HepG2 (cell line): ENCODE data around the gene RIPOR3. TPM values are rescaled to one million over a fixed set of nuclear protein-coding genes. Genes with fewer than 3 reads are reported as not detected.
A peak's percentile ranks its signal among the peaks of the same experiment; 100 is the strongest.

Source experiments
- DRAP1 ChIP-seq: IDR thresholded peaks from 2 replicates; pipeline ENCODE4 v1.6.1; 2016; ENCODE audit warnings: missing genetic modification reagents, missing compliant biosample characterization
- EED ChIP-seq: sonication (generic); formaldehyde crosslinking; IDR thresholded peaks from 2 replicates; pipeline ENCODE4 v1.5.0; 2020; ENCODE audit warnings: mild to moderate bottlenecking, missing genetic modification reagents
- GRHL1 ChIP-seq: sonication (generic); formaldehyde crosslinking; conservative IDR thresholded peaks from 2 replicates; pipeline ENCODE4 v1.8.0; 2022; ENCODE audit warnings: missing genetic modification reagents
- JUN ChIP-seq: sonication (generic); formaldehyde crosslinking; IDR thresholded peaks from 2 replicates; pipeline ENCODE4 v1.4.0; 2020; ENCODE audit warnings: mild to moderate bottlenecking, missing genetic modification reagents
- MYC ChIP-seq: sonication (generic); formaldehyde crosslinking; IDR thresholded peaks from 2 replicates; pipeline ENCODE4 v1.9.0; 2021; ENCODE audit warnings: missing genetic modification reagents, borderline replicate concordance
- SMYD3 ChIP-seq: sonication (generic); formaldehyde crosslinking; IDR thresholded peaks from 2 replicates; pipeline ENCODE4 v1.8.1; 2023; ENCODE audit warnings: mild to moderate bottlenecking, missing genetic modification reagents
- TFE3 ChIP-seq: IDR thresholded peaks from 2 replicates; pipeline ENCODE4 v1.6.1; 2016
- YY1 ChIP-seq: IDR thresholded peaks from 2 replicates; pipeline ENCODE4 v1.6.1; 2011; ENCODE audit warnings: low read length, low read depth, moderate library complexity, mild to moderate bottlenecking; ENCODE audit not compliant: insufficient read depth, insufficient replicate concordance
- ZBTB7B ChIP-seq: sonication (generic); formaldehyde crosslinking; IDR thresholded peaks from 2 replicates; pipeline ENCODE4 v1.4.0; 2020; ENCODE audit warnings: missing genetic modification reagents
- ZKSCAN8 ChIP-seq: IDR thresholded peaks from 2 replicates; pipeline ENCODE4 v1.6.1; 2016; ENCODE audit warnings: borderline replicate concordance, missing genetic modification reagents, missing compliant biosample characterization
- ZMAT3 ChIP-seq: sonication (generic); formaldehyde crosslinking; conservative IDR thresholded peaks from 2 replicates; pipeline ENCODE4 v1.7.0; 2021; ENCODE audit warnings: missing genetic modification reagents
- ZNF256 ChIP-seq: sonication (generic); formaldehyde crosslinking; conservative IDR thresholded peaks from 2 replicates; pipeline ENCODE4 v1.4.0; 2020; ENCODE audit warnings: missing genetic modification reagents
- ZNF280B ChIP-seq: sonication (generic); formaldehyde crosslinking; IDR thresholded peaks from 2 replicates; pipeline ENCODE4 v1.5.0; 2020; ENCODE audit warnings: missing genetic modification reagents, mild to moderate bottlenecking, borderline replicate concordance
- ZNF33A ChIP-seq: sonication (generic); formaldehyde crosslinking; IDR thresholded peaks from 2 replicates; pipeline ENCODE4 v1.5.1; 2020; ENCODE audit warnings: missing genetic modification reagents, mild to moderate bottlenecking, moderate library complexity, borderline replicate concordance
- ZNF710 ChIP-seq: sonication (generic); formaldehyde crosslinking; IDR thresholded peaks from 2 replicates; pipeline ENCODE4 v1.5.0; 2020; ENCODE audit warnings: mild to moderate bottlenecking, missing genetic modification reagents, borderline replicate concordance
- ZNF770 ChIP-seq: sonication (generic); formaldehyde crosslinking; IDR thresholded peaks from 2 replicates; pipeline ENCODE4 v1.5.0; 2020; ENCODE audit warnings: mild to moderate bottlenecking, missing genetic modification reagents
- polyA plus RNA-seq, 8 experiments: library from polyadenylated mRNA; depleted of rRNA in 3 of 8; stranded (reverse) in 7 of 8; unstranded in 1 of 8; fragments of >200 nt; fragmentation: Illumina TruSeq in 4 of 8; extraction: Trizol in 4 of 8; gene quantifications; 2 replicates each; pipeline versions ENCODE4 v1.2.1 to v1.2.3, GENCODE V29; 2011 to 2016; ENCODE audit warnings: low read depth in 4 of 8, missing spikeins in 1 of 8, mixed read lengths in 1 of 8; ENCODE audit not compliant: insufficient read depth in 1 of 8
- total RNA-seq, 5 experiments: library from RNA; depleted of rRNA; stranded (reverse); fragments of >200 nt; fragmentation: Illumina TruSeq; extraction: Trizol; gene quantifications; 2 replicates each; pipeline ENCODE4 v1.2.3, GENCODE V29; 2016; ENCODE audit warnings: low read depth in 1 of 5

Gene RIPOR3
- total and polyA plus RNA-seq, 2 of the 13 experiments (the other 11 are each of a cell fraction or from before 2014, with no cell fraction given) = 0.18 TPM; not detected in 1

GRCh38 chr20:50575865-50576720 is 115.2 kb downstream of the RIPOR3 start (continued):
- no peak for TF ChIP-seq ZNF280B (CRISPR knock-in tag)
- peak; percentile 55 for TF ChIP-seq YY1
- peak; percentile 36; the same call in 1 of the 2 replicates for TF ChIP-seq ZNF770
- no peak; the same call in 1 of the 2 replicates for TF ChIP-seq ZBTB7B
- TF ChIP-seq SMYD3 (CRISPR knock-in tag) = no peak
- no peak for TF ChIP-seq ZNF33A (CRISPR knock-in tag)
- TF ChIP-seq GRHL1 = no peak
- no peak for TF ChIP-seq EED (CRISPR knock-in tag)
- TF ChIP-seq ZKSCAN8 (CRISPR knock-in tag) = peak; percentile 61; the same call in 1 of the 2 replicates
- no peak for TF ChIP-seq JUN
- no peak for TF ChIP-seq ZNF710
- TF ChIP-seq DRAP1 (CRISPR knock-in tag) = 0 out of 2 replicates have a peak, but pooled peaks have one; percentile 17
- TF ChIP-seq MYC = 0 out of 2 replicates have a peak, but pooled peaks have one; percentile 9
- no peak for TF ChIP-seq ZNF256 (CRISPR knock-in tag)
- no peak for TF ChIP-seq TFE3 (CRISPR knock-in tag)
- TF ChIP-seq ZMAT3 (CRISPR knock-in tag) = 0 out of 2 replicates have a peak, but pooled peaks have one; percentile 61
